H1 (cell line): ENCODE results near the gene GSTM2. TPM values are rescaled to one million over a fixed set of nuclear protein-coding genes. Genes with fewer than 3 reads are reported as not detected.

ENCODE experiments used
- CTCF ChIA-PET: fragments of 300-600 bp; sonication (Branson Sonifier 250); formaldehyde crosslinking; loops from one replicate; lab custom pipeline; 2021; ENCODE audit not compliant: partially characterized antibody; lab: Charles Lee
- POLR2A ChIA-PET: fragments of 300-600 bp; sonication (Branson Sonifier 250); formaldehyde crosslinking; loops from one replicate; lab custom pipeline; 2021; ENCODE audit warnings: inconsistent platforms; ENCODE audit not compliant: partially characterized antibody; lab: Charles Lee
- DNase-seq, 2 experiments: peaks; one replicate each; pipeline versions ENCODE4 v3.0.0 to v3.0.0-alpha.2; 2010 to 2022; ENCODE audit warnings: low spot score in 2 of 2, low read depth in 1 of 2, mixed read lengths in 1 of 2
- FAIRE-seq: peaks from 2 replicates; lab custom pipeline; 2011; peaks lifted over from hg19 to GRCh38; lab: Jason Lieb, UNC
- H2AFZ ChIP-seq: 2 replicates; pipeline ENCODE4 v1.8.1; 2012; ENCODE audit warnings: low read length, inconsistent platforms
- H2AK5ac ChIP-seq: 2 replicates; pipeline ENCODE4 v1.6.1; 2013; ENCODE audit warnings: low read depth, low read length
- H2BK120ac ChIP-seq: replicated peaks from 2 replicates; pipeline ENCODE3; 2013; ENCODE audit warnings: low read depth, low read length, inconsistent platforms
- H2BK12ac ChIP-seq: 2 replicates; pipeline ENCODE4 v1.6.1; 2013; ENCODE audit warnings: low read depth, low read length
- H2BK15ac ChIP-seq: 2 replicates; pipeline ENCODE4 v1.6.1; 2013; ENCODE audit warnings: low read length
- H2BK20ac ChIP-seq: 2 replicates; pipeline ENCODE4 v1.6.1; 2013; ENCODE audit warnings: low read length
- H2BK5ac ChIP-seq: 2 replicates; pipeline ENCODE4 v1.6.1; 2013; ENCODE audit warnings: low read depth, low read length
- H3K14ac ChIP-seq: 2 replicates; pipeline ENCODE4 v1.6.1; 2013; ENCODE audit warnings: inconsistent platforms; ENCODE audit not compliant: insufficient read length
- H3K18ac ChIP-seq: 2 replicates; pipeline ENCODE4 v1.6.1; 2013; ENCODE audit warnings: low read length; ENCODE audit errors: extremely low read depth
- H3K23ac ChIP-seq: 2 replicates; pipeline ENCODE4 v1.6.1; 2013; ENCODE audit warnings: inconsistent platforms; ENCODE audit not compliant: insufficient read length
- H3K23me2 ChIP-seq: 2 replicates; pipeline ENCODE4 v1.6.1; 2013; ENCODE audit warnings: low read depth, low read length
- H3K27ac ChIP-seq: 2 replicates; pipeline ENCODE4 v1.6.1; 2011; ENCODE audit warnings: low read depth, low read length, inconsistent platforms
- H3K27me3 ChIP-seq, 4 experiments: replicated peaks in 1 of 4; 1 replicate in 1 of 4; 2 replicates in 3 of 4; pipeline versions ENCODE4 v1.6.1 to v1.8.1; 2011 to 2013; ENCODE audit warnings: low read length in 3 of 4, mild to moderate bottlenecking in 3 of 4, inconsistent platforms in 2 of 4, mixed read lengths in 2 of 4, moderate library complexity in 1 of 4; ENCODE audit not compliant: control insufficient read depth in 3 of 4, insufficient read depth in 3 of 4; ENCODE audit errors: extremely low read depth in 1 of 4
- H3K36me3 ChIP-seq, 4 experiments: 2 replicates each; pipeline versions ENCODE4 v1.6.1 to v1.8.1; 2011 to 2013; ENCODE audit warnings: mild to moderate bottlenecking in 4 of 4, low read length in 3 of 4, moderate library complexity in 2 of 4, control low read depth in 1 of 4, inconsistent platforms in 1 of 4; ENCODE audit not compliant: insufficient read depth in 4 of 4, control insufficient read depth in 2 of 4
- H3K4ac ChIP-seq: replicated peaks from 2 replicates; pipeline ENCODE3; 2013; ENCODE audit warnings: low read length, low read depth, mixed read lengths, inconsistent platforms; ENCODE audit not compliant: insufficient read length
- H3K4me1 ChIP-seq, 4 experiments: replicated peaks in 1 of 4; 1 replicate in 1 of 4; 2 replicates in 3 of 4; pipeline versions ENCODE4 v1.6.1 to v1.8.1; 2011 to 2013; ENCODE audit warnings: low read length in 3 of 4, inconsistent platforms in 2 of 4, mixed read lengths in 1 of 4; ENCODE audit not compliant: insufficient read depth in 4 of 4, control insufficient read depth in 3 of 4
- H3K4me2 ChIP-seq, 2 experiments: 2 replicates each; pipeline versions ENCODE4 v1.6.1 to v1.8.1; 2011 to 2013; ENCODE audit warnings: low read depth in 2 of 2, low read length in 2 of 2, control low read depth in 1 of 2, inconsistent platforms in 1 of 2, mild to moderate bottlenecking in 1 of 2; ENCODE audit not compliant: insufficient read depth in 1 of 2
- H3K4me3 ChIP-seq, 4 experiments: fragments of 200-600, 300-600 bp in 1 of 4; sonication (generic), shearing (Covaris generic), sonication (Bioruptor Twin) in 1 of 4; 2 replicates each; pipeline versions ENCODE4 v1.5.1 to v1.8.1; 2011 to 2016; ENCODE audit warnings: low read length in 4 of 4, low read depth in 3 of 4, control low read depth in 2 of 4, inconsistent platforms in 2 of 4, mild to moderate bottlenecking in 2 of 4, mixed read lengths in 1 of 4, moderate library complexity in 1 of 4; ENCODE audit not compliant: insufficient read depth in 2 of 4; ENCODE audit errors: extremely low read depth in 1 of 4
- H3K56ac ChIP-seq: replicated peaks from 2 replicates; pipeline ENCODE3; 2013; ENCODE audit warnings: low read depth, mild to moderate bottlenecking, mixed read lengths, low read length, inconsistent platforms; ENCODE audit not compliant: insufficient read length
- H3K79me1 ChIP-seq: 2 replicates; pipeline ENCODE4 v1.6.1; 2013; ENCODE audit warnings: low read depth, low read length, control low read depth
- H3K79me2 ChIP-seq, 2 experiments: 2 replicates each; pipeline versions ENCODE4 v1.6.1 to v1.8.1; 2012 to 2013; ENCODE audit warnings: low read length in 2 of 2, mild to moderate bottlenecking in 2 of 2, inconsistent platforms in 1 of 2; ENCODE audit not compliant: insufficient read depth in 2 of 2, control insufficient read depth in 1 of 2
- H3K9ac ChIP-seq, 4 experiments: replicated peaks in 1 of 4; 1 replicate in 1 of 4; 2 replicates in 3 of 4; pipeline versions ENCODE4 v1.6.1 to v1.8.1; 2011 to 2013; ENCODE audit warnings: low read depth in 3 of 4, low read length in 3 of 4, control low read depth in 2 of 4, mild to moderate bottlenecking in 2 of 4, moderate library complexity in 2 of 4, inconsistent platforms in 1 of 4; ENCODE audit errors: extremely low read depth in 1 of 4
- H3K9me3 ChIP-seq, 2 experiments: 2 replicates each; pipeline versions ENCODE4 v1.6.1 to v1.8.1; 2012 to 2013; ENCODE audit warnings: mild to moderate bottlenecking in 2 of 2, moderate library complexity in 2 of 2, control low read depth in 1 of 2, inconsistent platforms in 1 of 2, low read depth in 1 of 2, low read length in 1 of 2, mixed read lengths in 1 of 2; ENCODE audit not compliant: insufficient read depth in 2 of 2
- H4K20me1 ChIP-seq, 2 experiments: replicated peaks in 1 of 2; 2 replicates each; pipeline versions ENCODE3 to v1.8.1; 2011 to 2013; ENCODE audit warnings: inconsistent platforms in 2 of 2, low read length in 2 of 2, mild to moderate bottlenecking in 1 of 2; ENCODE audit not compliant: insufficient read depth in 2 of 2, control insufficient read depth in 1 of 2
- H4K5ac ChIP-seq: 2 replicates; pipeline ENCODE4 v1.6.1; 2013; ENCODE audit warnings: low read length, low read depth, mixed read lengths, inconsistent platforms; ENCODE audit not compliant: insufficient read length
- H4K8ac ChIP-seq: 2 replicates; pipeline ENCODE4 v1.8.0; 2013; ENCODE audit warnings: mild to moderate bottlenecking, moderate library complexity, low read length, inconsistent platforms; ENCODE audit not compliant: insufficient read depth; ENCODE audit errors: extremely low read depth
- H4K91ac ChIP-seq: replicated peaks from 2 replicates; pipeline ENCODE3; 2013; ENCODE audit warnings: low read length, mixed read lengths, inconsistent platforms; ENCODE audit not compliant: insufficient read length
- CBX5 ChIP-seq: fragments of 300-800, 300-1000 bp; sonication (generic); IDR thresholded peaks from 2 replicates; pipeline ENCODE4 v1.7.1; 2016; ENCODE audit warnings: antibody characterized with exemption, low read length, low read depth
- CHD1 ChIP-seq: IDR thresholded peaks from 2 replicates; pipeline ENCODE4 v1.6.1; 2012; ENCODE audit warnings: low read depth, low read length, improper control_type of control experiment
- JUN ChIP-seq: IDR thresholded peaks from 2 replicates; pipeline ENCODE4 v1.6.1; 2011; ENCODE audit warnings: low read depth, mild to moderate bottlenecking, improper control_type of control experiment, low read length
- PHF8 ChIP-seq: fragments of 200-600 bp; sonication (generic); conservative IDR thresholded peaks from 2 replicates; pipeline ENCODE4 v1.7.1; 2012; ENCODE audit warnings: low read depth, mild to moderate bottlenecking, inconsistent platforms, low read length, moderate library complexity
- POLR2A ChIP-seq, 2 experiments: IDR thresholded peaks; 1 replicate in 1 of 2; 2 replicates in 1 of 2; pipeline ENCODE4 v1.6.1; 2011; ENCODE audit warnings: low read depth in 2 of 2, low read length in 2 of 2, mild to moderate bottlenecking in 2 of 2; ENCODE audit errors: control extremely low read depth in 1 of 2
- POLR2AphosphoS5 ChIP-seq: IDR thresholded peaks from 2 replicates; pipeline ENCODE4 v1.6.1; 2011; ENCODE audit warnings: low read depth, low read length
- POU5F1 ChIP-seq: IDR thresholded peaks from 2 replicates; pipeline ENCODE4 v1.6.1; 2011; ENCODE audit warnings: low read depth, mild to moderate bottlenecking, low read length, moderate library complexity
- SP1 ChIP-seq: IDR thresholded peaks from 2 replicates; pipeline ENCODE4 v1.6.1; 2011; ENCODE audit warnings: low read depth, low read length
- WGBS, 2 experiments: shearing (Covaris generic) in 1 of 2; methylation state at CpG; one replicate each; pipeline versions ENCODE4 v1.1.6 to v1.1.7; 2013 to 2015; ENCODE audit warnings: low lambda C conversion rate in 2 of 2, mixed read lengths in 2 of 2, inconsistent platforms in 1 of 2, low coverage in 1 of 2, missing lambda C conversion rate in 1 of 2; ENCODE audit not compliant: insufficient replicate concordance in 2 of 2, insufficient coverage in 1 of 2, insufficient read length in 1 of 2; ENCODE audit errors: extremely low coverage in 1 of 2, missing lambda C conversion rate in 1 of 2; 5-methylcytosine and 5-hydroxymethylcytosine counted together
- polyA plus RNA-seq, 7 experiments: library from polyadenylated mRNA; depleted of rRNA in 3 of 7; stranded (reverse) in 5 of 7; unstranded in 2 of 7; fragments of >200 nt in 5 of 7; fragments of 200-250 nt in 2 of 7; gene quantifications; 1 replicate in 5 of 7; 2 replicates in 1 of 7; 4 replicates in 1 of 7; pipeline versions ENCODE4 v1.2.1 to v1.2.3, GENCODE V29; 2011 to 2013; ENCODE audit warnings: missing spikeins in 2 of 7, mixed read lengths in 2 of 7
- total RNA-seq: library from RNA; stranded (reverse); fragmentation: NEBNext Ultra II Directional; extraction: Animal tissue kit (Norgen Biotek cat#: 25700); gene quantifications from 2 replicates; pipeline ENCODE4 v1.2.1, GENCODE V29; 2021
- TF ChIP-seq, protein P1 (sequence below): IDR thresholded peaks from 2 replicates; pipeline ENCODE4 v1.6.1; 2012; ENCODE audit warnings: low read length, inconsistent platforms
- TF ChIP-seq, protein P2 (sequence below), 3 experiments: IDR thresholded peaks; 1 replicate in 2 of 3; 2 replicates in 1 of 3; pipeline versions ENCODE4 v1.5.1 to v1.6.1; 2011; ENCODE audit warnings: low read length in 3 of 3, mild to moderate bottlenecking in 3 of 3, inconsistent platforms in 2 of 3, low read depth in 1 of 3, moderate library complexity in 1 of 3; ENCODE audit not compliant: insufficient read depth in 1 of 3; ENCODE audit errors: control extremely low read depth in 1 of 3

GSTM2 gene
- total and polyA plus RNA-seq, 2 of the 8 experiments (the other 6 are each of a cell fraction or from before 2014, with no cell fraction given): 9.6 to 23.1 TPM

DNA sequence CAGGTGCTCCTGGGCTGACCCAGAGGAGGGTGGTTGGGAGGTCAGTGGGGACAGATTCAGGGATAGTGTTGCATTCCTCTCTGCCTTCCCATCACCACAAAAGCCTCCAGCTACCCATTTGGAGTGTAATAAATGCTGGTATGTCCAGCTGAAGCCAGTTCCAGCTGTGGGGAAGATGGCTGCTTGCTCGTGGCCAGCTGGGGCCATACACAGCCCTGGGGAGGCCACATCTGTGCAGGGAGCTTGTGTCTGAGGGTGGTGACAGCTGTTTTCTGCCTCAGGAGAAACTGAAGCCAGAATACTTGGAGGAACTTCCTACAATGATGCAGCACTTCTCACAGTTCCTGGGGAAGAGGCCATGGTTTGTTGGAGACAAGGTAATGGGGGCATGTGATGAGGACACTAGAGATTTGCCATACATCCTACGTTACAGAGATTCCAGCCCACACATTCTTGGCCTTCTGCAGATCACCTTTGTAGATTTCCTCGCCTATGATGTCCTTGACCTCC lies 9.3 kb upstream of the GSTM2 start:
- no peak overlapping the region for H3K9ac ChIP-seq
- no peak overlapping the region for H3K18ac ChIP-seq
- H2BK120ac ChIP-seq: no peak overlapping the region
- H3K79me1 ChIP-seq: no peaks in the 10 kb centered on the region
- 0 out of 7 replicates have a peak, but pooled peaks cover 0 to 3% (median 0%) of the 10 kb centered on the region in 4 experiments for H3K4me1 ChIP-seq
- no peak overlapping the region for H4K5ac ChIP-seq
- H3K79me2 ChIP-seq: no peaks in the 10 kb centered on the region
- H2BK5ac ChIP-seq: no peak overlapping the region
- H3K36me3 ChIP-seq: no peaks in the 10 kb centered on the region
- no peak overlapping the region for H2BK12ac ChIP-seq
- FAIRE-seq (no peak), DNase-seq (no peak)
- H4K20me1 ChIP-seq: no peaks in the 10 kb centered on the region
- no peak overlapping the region for H2AK5ac ChIP-seq
- H4K91ac ChIP-seq: no peak overlapping the region
- CTCF ChIA-PET: interaction anchor here (0.6 to 11.8 kb wide), 6 partner anchors 9 to 326 kb away, joined by 3 to 185 read pairs (median 4); partner anchors contain the start of gene AHCYL1
- peaks cover 0 to 5% (median 4%) of the 10 kb centered on the region in 4 experiments; a peak in 5 of 7 replicates for H3K27me3 ChIP-seq
- no peak overlapping the region for H3K4me3 ChIP-seq
- H3K27ac ChIP-seq: no peak overlapping the region
- no peak overlapping the region for H3K56ac ChIP-seq
- H3K23me2 ChIP-seq: peaks cover 9% of the 10 kb centered on the region
- no peak overlapping the region for H3K4me2 ChIP-seq
- no peak overlapping the region for H2BK20ac ChIP-seq
- no peak overlapping the region for H4K8ac ChIP-seq
- POLR2A ChIA-PET: no interaction called here
- no peak overlapping the region for H3K14ac ChIP-seq
- no peak overlapping the region for H3K23ac ChIP-seq
- 54% methylated on average over 3 of the region's 3 CpGs; no CpG with 5 or more reads in 1 of the 2 experiments for WGBS, 2 experiments
- H3K9me3 ChIP-seq: no peaks in the 10 kb centered on the region
- no peak overlapping the region for H2BK15ac ChIP-seq
- no peak overlapping the region for H2AFZ ChIP-seq
- no peak overlapping the region for H3K4ac ChIP-seq
- no peak for TF ChIP-seq CHD1
- TF ChIP-seq CBX5: no peak
- TF ChIP-seq, protein P1, sequence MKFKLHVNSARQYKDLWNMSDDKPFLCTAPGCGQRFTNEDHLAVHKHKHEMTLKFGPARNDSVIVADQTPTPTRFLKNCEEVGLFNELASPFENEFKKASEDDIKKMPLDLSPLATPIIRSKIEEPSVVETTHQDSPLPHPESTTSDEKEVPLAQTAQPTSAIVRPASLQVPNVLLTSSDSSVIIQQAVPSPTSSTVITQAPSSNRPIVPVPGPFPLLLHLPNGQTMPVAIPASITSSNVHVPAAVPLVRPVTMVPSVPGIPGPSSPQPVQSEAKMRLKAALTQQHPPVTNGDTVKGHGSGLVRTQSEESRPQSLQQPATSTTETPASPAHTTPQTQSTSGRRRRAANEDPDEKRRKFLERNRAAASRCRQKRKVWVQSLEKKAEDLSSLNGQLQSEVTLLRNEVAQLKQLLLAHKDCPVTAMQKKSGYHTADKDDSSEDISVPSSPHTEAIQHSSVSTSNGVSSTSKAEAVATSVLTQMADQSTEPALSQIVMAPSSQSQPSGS: no peak
- TF ChIP-seq JUN: no peak
- no peak for TF ChIP-seq POLR2AphosphoS5
- no peak for TF ChIP-seq PHF8
- no peak for TF ChIP-seq POU5F1
- TF ChIP-seq SP1: no peak
- TF ChIP-seq POLR2A (IDR thresholded peaks at IDR 0.05; ENCODE audit: control extremely low read depth in 1 of 2, low read depth in 2 of 2, low read length in 2 of 2): no peak
- TF ChIP-seq, protein P2, sequence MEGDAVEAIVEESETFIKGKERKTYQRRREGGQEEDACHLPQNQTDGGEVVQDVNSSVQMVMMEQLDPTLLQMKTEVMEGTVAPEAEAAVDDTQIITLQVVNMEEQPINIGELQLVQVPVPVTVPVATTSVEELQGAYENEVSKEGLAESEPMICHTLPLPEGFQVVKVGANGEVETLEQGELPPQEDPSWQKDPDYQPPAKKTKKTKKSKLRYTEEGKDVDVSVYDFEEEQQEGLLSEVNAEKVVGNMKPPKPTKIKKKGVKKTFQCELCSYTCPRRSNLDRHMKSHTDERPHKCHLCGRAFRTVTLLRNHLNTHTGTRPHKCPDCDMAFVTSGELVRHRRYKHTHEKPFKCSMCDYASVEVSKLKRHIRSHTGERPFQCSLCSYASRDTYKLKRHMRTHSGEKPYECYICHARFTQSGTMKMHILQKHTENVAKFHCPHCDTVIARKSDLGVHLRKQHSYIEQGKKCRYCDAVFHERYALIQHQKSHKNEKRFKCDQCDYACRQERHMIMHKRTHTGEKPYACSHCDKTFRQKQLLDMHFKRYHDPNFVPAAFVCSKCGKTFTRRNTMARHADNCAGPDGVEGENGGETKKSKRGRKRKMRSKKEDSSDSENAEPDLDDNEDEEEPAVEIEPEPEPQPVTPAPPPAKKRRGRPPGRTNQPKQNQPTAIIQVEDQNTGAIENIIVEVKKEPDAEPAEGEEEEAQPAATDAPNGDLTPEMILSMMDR (IDR thresholded peaks at IDR 0.05; ENCODE audit: control extremely low read depth in 1 of 3, insufficient read depth in 1 of 3, low read depth in 1 of 3, low read length in 3 of 3): no peak
